ENCODE measurements around the gene STRA6.

The STRA6 gene

GRCh38 chr15:74130155-74130848, 72.3 kb downstream of the STRA6 start, which contains the start of gene ISLR2:
TSS of gene ISLR2 (plus strand) at chr15:74130586. CDS start at chr15:74132755, 2,169 bp downstream.
- Histone ChIP-seq H3K9ac (ENCODE audit: low read depth, low read length) (no peak within 1 kb of the TSS), H3K4me1 (ENCODE audit: control insufficient read depth, insufficient read depth, low read length) (peaks cover 25% of the 10 kb centered on the region), H3K27me3 (ENCODE audit: control insufficient read depth, insufficient read depth, low read length) (peaks cover 96% of the 10 kb centered on the region), H3K9me3 (ENCODE audit: control insufficient read depth, insufficient read depth, low read length) (no peaks in the 10 kb centered on the region), H3K36me3 (ENCODE audit: control insufficient read depth, insufficient read depth, low read length) (peaks cover 2% of the 10 kb centered on the region), H3K4me3 (ENCODE audit: low read depth, low read length) (peak within 1 kb of the TSS; percentile 58)

DNA sequence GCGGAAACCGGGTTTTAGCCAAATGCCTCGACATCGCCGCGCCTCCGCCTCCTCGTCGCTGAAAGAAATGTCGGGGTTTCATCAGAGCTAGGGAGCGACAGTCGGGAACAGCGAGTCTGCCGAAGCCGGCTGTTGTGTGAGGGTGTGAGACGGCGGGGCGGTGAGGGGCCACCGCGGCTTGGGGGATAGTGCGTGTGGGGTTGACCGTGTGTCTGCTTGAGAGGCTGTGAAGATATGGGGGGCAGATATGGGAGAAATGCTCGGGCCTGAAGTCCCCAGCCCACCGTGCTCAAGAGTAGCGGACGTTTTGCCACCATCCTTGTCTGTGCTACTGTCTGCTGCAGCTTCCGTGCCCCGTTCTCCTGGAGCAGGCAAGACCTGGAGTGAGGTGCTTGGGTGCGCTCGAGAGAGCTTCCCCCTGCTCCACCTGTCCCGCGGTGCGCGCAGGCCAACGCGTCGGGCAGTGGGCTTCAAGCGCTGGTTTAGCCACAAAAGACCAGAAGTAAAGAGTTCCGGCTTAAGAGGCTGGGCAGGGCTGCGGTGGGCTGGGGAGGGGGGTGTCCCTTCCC, 72.9 kb downstream of the STRA6 start:
- Histone ChIP-seq H3K4me1 (ENCODE audit: control insufficient read depth, insufficient read depth, low read length) (peaks cover 25% of the 10 kb centered on the region), H3K4me3 (ENCODE audit: low read depth, low read length) (peak overlapping the region; percentile 58), H3K9ac (ENCODE audit: low read depth, low read length) (no peak overlapping the region), H3K36me3 (ENCODE audit: control insufficient read depth, insufficient read depth, low read length) (peaks cover 2% of the 10 kb centered on the region), H3K27me3 (ENCODE audit: control insufficient read depth, insufficient read depth, low read length) (peaks cover 92% of the 10 kb centered on the region), H3K9me3 (ENCODE audit: control insufficient read depth, insufficient read depth, low read length) (no peaks in the 10 kb centered on the region)

All from iPS-15b (cell line).